Central memory CD8-positive, alpha-beta T cell (primary cell): ENCODE data around the gene ADAMTS13.

Source experiments
- ATAC-seq: fragments of 150-1000 bp; cut with Tn5 transposase; replicated peaks from 2 replicates; pipeline ENCODE4 v1.10.0; 2022; ENCODE audit warnings: mild to moderate bottlenecking, moderate FRiP score, moderate number of reproducible peaks; ENCODE audit not compliant: poor library complexity, severe bottlenecking; ENCODE audit errors: extremely low read depth
- DNase-seq, 2 donors: peaks; one replicate each; pipeline ENCODE4 v3.0.0; 2021; ENCODE audit warnings: low spot score in 2 of 2
- H3K27ac Mint-ChIP-seq: one replicate; pipeline ENCODE4 v1.8.0; 2022; ENCODE audit warnings: low read depth, mild to moderate bottlenecking, moderate library complexity, mixed read lengths
- H3K27me3 Mint-ChIP-seq: one replicate; pipeline ENCODE4 v1.8.0; 2022; ENCODE audit warnings: mixed read lengths
- H3K36me3 Mint-ChIP-seq: one replicate; pipeline ENCODE4 v1.8.0; 2022; ENCODE audit warnings: mild to moderate bottlenecking, moderate library complexity, mixed read lengths; ENCODE audit not compliant: insufficient read depth
- H3K4me1 Mint-ChIP-seq: one replicate; pipeline ENCODE4 v1.8.0; 2022; ENCODE audit warnings: mixed read lengths
- H3K4me3 Mint-ChIP-seq: one replicate; pipeline ENCODE4 v1.8.0; 2022; ENCODE audit warnings: mild to moderate bottlenecking, moderate library complexity, mixed read lengths
- H3K9me3 Mint-ChIP-seq: one replicate; pipeline ENCODE4 v1.8.0; 2022; ENCODE audit warnings: mixed read lengths

Gene ADAMTS13

GRCh38 chr9:133397370-133397769 lies 24.8 kb upstream of the ADAMTS13 start:
- ATAC-seq (no peak), DNase-seq (no peak)
- Mint-ChIP-seq H3K4me1 (no peaks in the 10 kb centered on the region), H3K27me3 (peaks cover 14% of the 10 kb centered on the region), H3K4me3 (no peak overlapping the region), H3K27ac (no peak overlapping the region), H3K9me3 (no peaks in the 10 kb centered on the region), H3K36me3 (peaks cover 5% of the 10 kb centered on the region)

GRCh38 chr9:133397895-133398294 lies 24.3 kb upstream of the ADAMTS13 start:
- ATAC-seq (no peak), DNase-seq (no peak)
- peaks cover 14% of the 10 kb centered on the region for H3K27me3 Mint-ChIP-seq
- H3K4me3 Mint-ChIP-seq, result no peak overlapping the region
- no peaks in the 10 kb centered on the region for H3K4me1 Mint-ChIP-seq
- peaks cover 5% of the 10 kb centered on the region for H3K36me3 Mint-ChIP-seq
- no peak overlapping the region for H3K27ac Mint-ChIP-seq
- H3K9me3 Mint-ChIP-seq, result no peaks in the 10 kb centered on the region

GRCh38 chr9:133400292-133400691 lies 21.9 kb upstream of the ADAMTS13 start:
- H3K36me3 Mint-ChIP-seq, result peaks cover 8% of the 10 kb centered on the region
- DNase-seq (no peak), ATAC-seq (no peak)
- H3K4me1 Mint-ChIP-seq, result peaks cover 6% of the 10 kb centered on the region
- no peak overlapping the region for H3K27ac Mint-ChIP-seq
- peaks cover 4% of the 10 kb centered on the region for H3K27me3 Mint-ChIP-seq
- H3K9me3 Mint-ChIP-seq, result no peaks in the 10 kb centered on the region
- H3K4me3 Mint-ChIP-seq, result no peak overlapping the region

- H3K27ac Mint-ChIP-seq, result no peak overlapping the region
- H3K4me3 Mint-ChIP-seq, result no peak overlapping the region
- ATAC-seq, result no peak
- no peak for DNase-seq
- H3K36me3 Mint-ChIP-seq, result peaks cover 10% of the 10 kb centered on the region
- peaks cover 8% of the 10 kb centered on the region for H3K4me1 Mint-ChIP-seq
- no peaks in the 10 kb centered on the region for H3K9me3 Mint-ChIP-seq
- no peaks in the 10 kb centered on the region for H3K27me3 Mint-ChIP-seq
Measured at GRCh38 chr9:133401588-133401987, 20.6 kb upstream of the ADAMTS13 start.

GRCh38 chr9:133402689-133403088 lies 19.5 kb upstream of the ADAMTS13 start:
- Mint-ChIP-seq H3K4me3 (no peak overlapping the region), H3K27me3 (no peaks in the 10 kb centered on the region), H3K9me3 (no peaks in the 10 kb centered on the region), H3K36me3 (peaks cover 20% of the 10 kb centered on the region), H3K4me1 (peaks cover 14% of the 10 kb centered on the region), H3K27ac (no peak overlapping the region)
- DNase-seq (no peak), ATAC-seq (no peak)

GRCh38 chr9:133403766-133404453 lies 18.3 kb upstream of the ADAMTS13 start:
- no peaks in the 10 kb centered on the region for H3K9me3 Mint-ChIP-seq
- peak; percentile 42 for ATAC-seq
- peaks cover 14% of the 10 kb centered on the region for H3K4me1 Mint-ChIP-seq
- H3K27me3 Mint-ChIP-seq, result no peaks in the 10 kb centered on the region
- peaks cover 25% of the 10 kb centered on the region for H3K36me3 Mint-ChIP-seq
- peak overlapping the region; percentile 32 for H3K27ac Mint-ChIP-seq
- DNase-seq, result peak; percentile 42 to 43
- no peak overlapping the region for H3K4me3 Mint-ChIP-seq

GRCh38 chr9:133404454-133405002 lies 17.6 kb upstream of the ADAMTS13 start:
- Mint-ChIP-seq H3K4me1 (peaks cover 14% of the 10 kb centered on the region), H3K27me3 (no peaks in the 10 kb centered on the region), H3K4me3 (no peak overlapping the region), H3K9me3 (no peaks in the 10 kb centered on the region), H3K36me3 (peaks cover 29% of the 10 kb centered on the region), H3K27ac (peak overlapping the region; percentile 32)
- ATAC-seq (no peak), DNase-seq (no peak)

GRCh38 chr9:133405508-133406438 lies 16.4 kb upstream of the ADAMTS13 start:
- DNase-seq, result no peak
- Mint-ChIP-seq H3K4me1 (peaks cover 20% of the 10 kb centered on the region), H3K9me3 (no peaks in the 10 kb centered on the region), H3K36me3 (peaks cover 39% of the 10 kb centered on the region), H3K27ac (no peak overlapping the region), H3K4me3 (no peak overlapping the region), H3K27me3 (no peaks in the 10 kb centered on the region)
- ATAC-seq, result no peak

- DNase-seq, result peak; percentile 73
- Mint-ChIP-seq H3K4me3 (no peak overlapping the region), H3K4me1 (peaks cover 20% of the 10 kb centered on the region), H3K27me3 (no peaks in the 10 kb centered on the region), H3K27ac (peak overlapping the region; percentile 73), H3K9me3 (no peaks in the 10 kb centered on the region), H3K36me3 (peaks cover 40% of the 10 kb centered on the region)
- ATAC-seq, result peak; percentile 88
Measured at GRCh38 chr9:133406480-133407307, 15.5 kb upstream of the ADAMTS13 start.

GRCh38 chr9:133408042-133408441 lies 14.1 kb upstream of the ADAMTS13 start:
- no peak for ATAC-seq
- Mint-ChIP-seq H3K4me3 (no peak overlapping the region), H3K9me3 (no peaks in the 10 kb centered on the region), H3K4me1 (peaks cover 20% of the 10 kb centered on the region), H3K36me3 (peaks cover 46% of the 10 kb centered on the region), H3K27me3 (no peaks in the 10 kb centered on the region), H3K27ac (no peak overlapping the region)
- DNase-seq, result no peak

GRCh38 chr9:133415170-133415569 lies 7.0 kb upstream of the ADAMTS13 start:
- Mint-ChIP-seq H3K4me1 (peaks cover 53% of the 10 kb centered on the region), H3K27ac (no peak overlapping the region), H3K36me3 (peaks cover 35% of the 10 kb centered on the region), H3K4me3 (no peak overlapping the region), H3K9me3 (no peaks in the 10 kb centered on the region), H3K27me3 (no peaks in the 10 kb centered on the region)
- ATAC-seq (no peak), DNase-seq (no peak)
